Natural killer cell (primary cell): ENCODE data around the gene PCYT1A. TPM values are rescaled to one million over a fixed set of nuclear protein-coding genes. Genes with fewer than 3 reads are reported as not detected.

Experiments
- ATAC-seq, 3 donors: fragments of 150-1000 bp in 2 of 3; fragments of 200-7000 bp in 1 of 3; cut with Tn5 transposase; 1 replicate in 1 of 3; 2 replicates in 2 of 3; pipeline ENCODE4 v1.10.0; 2021; ENCODE audit warnings: mild to moderate bottlenecking in 2 of 3, moderate library complexity in 2 of 3
- DNase-seq, 2 donors: peaks; one replicate each; pipeline versions ENCODE4 v3.0.0 to v3.0.0-alpha.2; 2013 to 2021; ENCODE audit warnings: mixed read lengths in 1 of 2
- H3K27ac ChIP-seq: one replicate; pipeline ENCODE4 v1.5.1; 2013; ENCODE audit warnings: mild to moderate bottlenecking, low read length
- H3K27me3 ChIP-seq: one replicate; pipeline ENCODE4 v1.6.1; 2013; ENCODE audit warnings: low read length; ENCODE audit not compliant: control insufficient read depth, insufficient read depth
- H3K36me3 ChIP-seq: one replicate; pipeline ENCODE4 v1.6.1; 2013; ENCODE audit warnings: low read length; ENCODE audit not compliant: control insufficient read depth, insufficient read depth
- H3K4me1 ChIP-seq: one replicate; pipeline ENCODE4 v1.6.1; 2013; ENCODE audit warnings: low read length; ENCODE audit not compliant: control insufficient read depth, insufficient read depth
- H3K4me3 ChIP-seq: one replicate; pipeline ENCODE4 v1.5.1; 2013; ENCODE audit warnings: low read length
- H3K9me3 ChIP-seq: one replicate; pipeline ENCODE4 v1.6.1; 2013; ENCODE audit warnings: low read length; ENCODE audit not compliant: control insufficient read depth, insufficient read depth
- H3K27ac Mint-ChIP-seq, 2 donors: one replicate each; pipeline ENCODE4 v1.8.0; 2022; ENCODE audit warnings: mild to moderate bottlenecking in 2 of 2, mixed read lengths in 2 of 2, moderate library complexity in 1 of 2
- H3K27me3 Mint-ChIP-seq, 2 donors: one replicate each; pipeline ENCODE4 v1.8.0; 2022; ENCODE audit warnings: low read depth in 2 of 2, mixed read lengths in 2 of 2
- H3K36me3 Mint-ChIP-seq: one replicate; pipeline ENCODE4 v1.8.0; 2022; ENCODE audit warnings: mixed read lengths
- H3K4me1 Mint-ChIP-seq, 2 donors: one replicate each; pipeline ENCODE4 v1.8.0; 2022; ENCODE audit warnings: mixed read lengths in 2 of 2
- H3K4me3 Mint-ChIP-seq: one replicate; pipeline ENCODE4 v1.8.0; 2022; ENCODE audit warnings: mild to moderate bottlenecking, moderate library complexity, mixed read lengths
- H3K9me3 Mint-ChIP-seq, 2 donors: one replicate each; pipeline ENCODE4 v1.8.0; 2022; ENCODE audit warnings: mixed read lengths in 2 of 2
- whole genome bisulfite sequencing: methylation state at CpG from one replicate; pipeline ENCODE4 v1.1.7; 2013; ENCODE audit warnings: missing lambda C conversion rate; ENCODE audit not compliant: insufficient coverage; 5-methylcytosine and 5-hydroxymethylcytosine counted together
- intact Hi-C: fragments of 100-400 bp; cut with micrococcal nuclease; formaldehyde crosslinking; loops from one replicate; pipeline ENCODE4 v1.14.2; 2022
- total RNA-seq, 4 donors: library from RNA; stranded (reverse); fragments of 120-200 nt in 1 of 4; gene quantifications; one replicate each; pipeline versions ENCODE4 v1.2.3 to v1.2.4, GENCODE V29; 2013 to 2022
- TF ChIP-seq, protein P1 (sequence below): fragments of 200-600 bp; IDR thresholded peaks from one replicate; pipeline ENCODE4 v1.8.0; 2022; ENCODE audit warnings: antibody characterized with exemption

PCYT1A gene
- total RNA-seq, 3 donors from 2014 or later (not counting 1 experiment from before 2014, with no cell fraction given) = 105 to 123 (median 110) TPM

DNA sequence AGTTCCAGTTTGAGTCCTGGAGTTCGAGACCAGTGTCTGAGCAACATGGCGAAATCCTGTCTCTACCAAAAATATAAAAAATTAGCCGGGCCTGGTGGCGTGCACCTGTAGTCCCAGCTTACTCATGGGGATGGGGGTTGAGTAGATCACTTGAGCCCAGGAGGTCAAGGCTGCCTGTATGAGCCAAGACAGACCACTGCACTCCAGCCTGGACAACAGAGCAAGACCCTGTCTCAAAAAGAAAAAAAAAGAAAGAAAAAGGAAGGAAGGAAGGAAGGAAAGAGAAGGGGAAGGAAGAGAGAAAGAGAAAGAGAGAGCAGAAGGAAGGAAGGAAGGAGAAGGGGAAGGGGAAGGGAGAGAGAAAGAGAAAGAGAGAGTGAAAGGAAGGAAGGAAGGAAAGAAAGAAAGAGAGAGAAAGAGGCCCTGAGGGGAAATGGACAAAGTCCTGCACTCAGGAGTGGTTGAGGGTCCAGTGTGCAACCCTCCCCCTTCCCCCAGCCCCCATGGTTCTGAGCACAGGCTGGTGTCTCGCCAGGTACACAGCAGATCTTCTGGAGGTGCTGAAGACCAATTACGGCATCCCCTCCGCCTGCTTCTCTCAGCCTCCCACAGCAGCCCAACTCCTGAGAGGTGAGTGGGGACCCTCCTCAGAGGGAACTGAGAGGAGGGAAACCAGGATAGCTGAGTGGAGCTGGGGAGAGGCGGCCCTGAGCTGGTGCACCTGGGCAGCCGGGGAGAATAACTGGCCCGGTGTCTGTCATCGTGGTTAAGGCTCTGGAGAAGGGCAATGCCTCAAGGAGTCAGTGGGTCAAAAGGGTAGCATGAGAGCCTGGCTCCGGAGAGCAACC is 70.0 kb downstream of the PCYT1A start:
- Histone ChIP-seq H3K27me3 (no peaks in the 10 kb centered on the region), H3K36me3 (no peaks in the 10 kb centered on the region), H3K4me3 (no peak overlapping the region), H3K4me1 (peaks cover 21% of the 10 kb centered on the region), H3K27ac (no peak overlapping the region), H3K9me3 (no peaks in the 10 kb centered on the region)
- H3K27me3 Mint-ChIP-seq = no peaks in the 10 kb centered on the region
- H3K9me3 Mint-ChIP-seq = no peaks in the 10 kb centered on the region
- peak overlapping the region in 1 of 2 donors; percentile 3 for H3K27ac Mint-ChIP-seq
- TF ChIP-seq, protein P1, sequence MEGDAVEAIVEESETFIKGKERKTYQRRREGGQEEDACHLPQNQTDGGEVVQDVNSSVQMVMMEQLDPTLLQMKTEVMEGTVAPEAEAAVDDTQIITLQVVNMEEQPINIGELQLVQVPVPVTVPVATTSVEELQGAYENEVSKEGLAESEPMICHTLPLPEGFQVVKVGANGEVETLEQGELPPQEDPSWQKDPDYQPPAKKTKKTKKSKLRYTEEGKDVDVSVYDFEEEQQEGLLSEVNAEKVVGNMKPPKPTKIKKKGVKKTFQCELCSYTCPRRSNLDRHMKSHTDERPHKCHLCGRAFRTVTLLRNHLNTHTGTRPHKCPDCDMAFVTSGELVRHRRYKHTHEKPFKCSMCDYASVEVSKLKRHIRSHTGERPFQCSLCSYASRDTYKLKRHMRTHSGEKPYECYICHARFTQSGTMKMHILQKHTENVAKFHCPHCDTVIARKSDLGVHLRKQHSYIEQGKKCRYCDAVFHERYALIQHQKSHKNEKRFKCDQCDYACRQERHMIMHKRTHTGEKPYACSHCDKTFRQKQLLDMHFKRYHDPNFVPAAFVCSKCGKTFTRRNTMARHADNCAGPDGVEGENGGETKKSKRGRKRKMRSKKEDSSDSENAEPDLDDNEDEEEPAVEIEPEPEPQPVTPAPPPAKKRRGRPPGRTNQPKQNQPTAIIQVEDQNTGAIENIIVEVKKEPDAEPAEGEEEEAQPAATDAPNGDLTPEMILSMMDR = no peak
- no peaks in the 10 kb centered on the region for H3K36me3 Mint-ChIP-seq
- peak overlapping the region; percentile 43 for H3K4me3 Mint-ChIP-seq
- H3K4me1 Mint-ChIP-seq = peaks cover 14 to 16% of the 10 kb centered on the region in 2 donors
- intact Hi-C loops = no loop called here
- ATAC-seq = no peak
- 91% methylated on average over 8 of the region's 12 CpGs for WGBS
- DNase-seq = no peak

DNA sequence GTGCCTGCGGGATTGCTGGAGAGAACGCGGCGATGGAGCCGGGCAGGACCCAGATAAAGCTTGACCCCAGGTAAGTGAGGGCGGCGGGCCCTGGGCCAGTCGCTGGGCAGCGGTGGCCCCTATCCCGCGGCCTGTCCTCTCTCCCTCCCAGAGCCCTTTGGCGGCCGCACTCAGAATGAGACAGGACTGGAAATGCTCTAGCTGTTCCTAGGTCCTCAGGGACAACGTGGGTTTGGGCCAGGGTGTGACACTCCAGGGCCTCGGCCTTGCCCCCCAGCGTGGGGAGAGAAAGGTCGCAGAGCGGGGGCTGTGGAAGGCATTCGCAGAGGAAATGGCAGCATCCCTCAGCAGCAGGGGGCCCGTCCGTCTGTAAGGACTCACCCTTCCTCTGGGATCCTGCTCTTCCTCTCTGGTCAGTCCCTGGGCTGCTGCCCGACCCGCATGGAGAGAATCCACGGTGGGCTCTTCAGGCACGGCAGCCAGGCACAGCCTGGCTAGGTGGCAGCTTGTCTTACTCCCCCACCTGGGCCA is 70.8 kb downstream of the PCYT1A start:
- peaks cover 21% of the 10 kb centered on the region for H3K4me1 ChIP-seq
- H3K27ac Mint-ChIP-seq = no peak overlapping the region
- ATAC-seq (no peak), DNase-seq (no peak)
- H3K27me3 ChIP-seq = no peaks in the 10 kb centered on the region
- no peak overlapping the region for H3K4me3 Mint-ChIP-seq
- no peaks in the 10 kb centered on the region for H3K9me3 ChIP-seq
- H3K27me3 Mint-ChIP-seq = no peaks in the 10 kb centered on the region
- no peaks in the 10 kb centered on the region for H3K9me3 Mint-ChIP-seq
- WGBS = 89% methylated on average over 25 of the region's 25 CpGs
- TF ChIP-seq, protein P1 = no peak
- intact Hi-C loops = no loop called here
- H3K36me3 ChIP-seq = no peaks in the 10 kb centered on the region
- H3K27ac ChIP-seq = no peak overlapping the region
- no peaks in the 10 kb centered on the region for H3K36me3 Mint-ChIP-seq
- peaks cover 14 to 16% of the 10 kb centered on the region in 2 donors for H3K4me1 Mint-ChIP-seq
- no peak overlapping the region for H3K4me3 ChIP-seq

DNA sequence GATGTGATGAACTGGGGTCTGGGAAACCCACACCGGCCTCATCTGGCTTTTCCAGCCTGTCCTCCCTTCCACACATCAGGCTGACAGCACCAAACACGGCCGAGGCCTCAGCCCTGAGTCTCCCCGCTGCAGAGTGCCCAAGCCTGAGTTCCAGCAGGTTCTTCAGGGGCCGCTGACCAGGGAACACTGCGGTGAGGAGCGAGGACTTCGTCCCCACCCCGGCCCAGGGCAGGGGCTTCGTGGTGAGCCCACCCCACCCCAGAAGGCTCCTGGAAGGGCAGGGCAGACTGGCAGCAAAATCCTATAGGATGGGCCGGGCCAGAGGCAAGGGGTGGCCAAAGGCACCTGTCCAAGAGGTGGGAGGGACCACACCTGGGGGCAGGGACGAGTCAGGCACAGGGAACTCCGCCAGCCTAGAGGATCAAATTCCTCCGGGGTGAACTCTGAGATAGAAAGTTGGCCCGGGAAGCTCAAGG is 71.4 kb downstream of the PCYT1A start, which contains the start of gene SLC51A:
Gene SLC51A (plus strand): TSS at position 446 of the 476 bp plus-strand sequence. CDS start 179 bp downstream, outside the sequence.
- H3K9me3 ChIP-seq = no peaks in the 10 kb centered on the region
- H3K4me1 ChIP-seq = peaks cover 21% of the 10 kb centered on the region
- no peak within 1 kb of the TSS for H3K27ac ChIP-seq
- ATAC-seq (no peak), DNase-seq (no peak)
- Mint-ChIP-seq H3K27ac (peak within 1 kb of the TSS in 1 of 2 donors; percentile 15), H3K27me3 (no peaks in the 10 kb centered on the region), H3K36me3 (no peaks in the 10 kb centered on the region), H3K4me3 (peak within 1 kb of the TSS; percentile 7), H3K9me3 (no peaks in the 10 kb centered on the region), H3K4me1 (peaks cover 14 to 16% of the 10 kb centered on the region in 2 donors)
- TF ChIP-seq, protein P1 = no peak
- no peaks in the 10 kb centered on the region for H3K36me3 ChIP-seq
- no peaks in the 10 kb centered on the region for H3K27me3 ChIP-seq
- no peak within 1 kb of the TSS for H3K4me3 ChIP-seq
- 82% methylated on average over 15 of the region's 15 CpGs for WGBS
- intact Hi-C loops = no loop called here
